Chondrocyte (in vitro differentiated cells): ENCODE data around the gene FN3KRP. TPM values are rescaled to one million over a fixed set of nuclear protein-coding genes. Genes with fewer than 3 reads are reported as not detected.

Source experiments
- DNase-seq: peaks from one replicate; pipeline ENCODE4 v3.0.0; 2021; ENCODE audit warnings: mixed read lengths, low spot score
- H3K27ac Mint-ChIP-seq: one replicate; pipeline ENCODE4 v1.8.0; 2021; ENCODE audit warnings: mild to moderate bottlenecking, moderate library complexity, mixed read lengths; ENCODE audit not compliant: unreplicated experiment
- H3K27me3 Mint-ChIP-seq: 2 replicates; pipeline ENCODE4 v1.8.0; 2021; ENCODE audit warnings: low read depth, mixed read lengths
- H3K36me3 Mint-ChIP-seq: 2 replicates; pipeline ENCODE4 v1.8.0; 2021; ENCODE audit warnings: low read depth, mixed read lengths
- H3K4me1 Mint-ChIP-seq: 2 replicates; pipeline ENCODE4 v1.8.0; 2021; ENCODE audit warnings: low read depth, mild to moderate bottlenecking, mixed read lengths
- H3K4me3 Mint-ChIP-seq: one replicate; pipeline ENCODE4 v1.8.0; 2021; ENCODE audit warnings: mild to moderate bottlenecking, moderate library complexity, mixed read lengths; ENCODE audit not compliant: unreplicated experiment
- H3K9me3 Mint-ChIP-seq: 2 replicates; pipeline ENCODE4 v1.8.0; 2021; ENCODE audit warnings: low read depth, mixed read lengths
- total RNA-seq: library from RNA; stranded (reverse); gene quantifications from 3 replicates; pipeline ENCODE4 v1.2.1, GENCODE V29; 2021
- TF ChIP-seq, protein P1 (sequence below): fragments of 200-600 bp; sonication (generic); IDR thresholded peaks from 2 replicates; pipeline ENCODE4 v1.5.0; 2021; ENCODE audit warnings: antibody characterized with exemption, mild to moderate bottlenecking, moderate library complexity

FN3KRP gene
- total RNA-seq, 1 donor from 2014 or later, result 23.3 TPM

GRCh38 chr17:82690786-82691489 lies 25.6 kb upstream of the FN3KRP start:
- Mint-ChIP-seq H3K4me1 (peaks cover 7% of the 10 kb centered on the region), H3K36me3 (peaks cover 15% of the 10 kb centered on the region), H3K4me3 (no peak overlapping the region), H3K9me3 (peaks cover 11% of the 10 kb centered on the region), H3K27ac (no peak overlapping the region), H3K27me3 (no peaks in the 10 kb centered on the region)
- TF ChIP-seq, protein P1, sequence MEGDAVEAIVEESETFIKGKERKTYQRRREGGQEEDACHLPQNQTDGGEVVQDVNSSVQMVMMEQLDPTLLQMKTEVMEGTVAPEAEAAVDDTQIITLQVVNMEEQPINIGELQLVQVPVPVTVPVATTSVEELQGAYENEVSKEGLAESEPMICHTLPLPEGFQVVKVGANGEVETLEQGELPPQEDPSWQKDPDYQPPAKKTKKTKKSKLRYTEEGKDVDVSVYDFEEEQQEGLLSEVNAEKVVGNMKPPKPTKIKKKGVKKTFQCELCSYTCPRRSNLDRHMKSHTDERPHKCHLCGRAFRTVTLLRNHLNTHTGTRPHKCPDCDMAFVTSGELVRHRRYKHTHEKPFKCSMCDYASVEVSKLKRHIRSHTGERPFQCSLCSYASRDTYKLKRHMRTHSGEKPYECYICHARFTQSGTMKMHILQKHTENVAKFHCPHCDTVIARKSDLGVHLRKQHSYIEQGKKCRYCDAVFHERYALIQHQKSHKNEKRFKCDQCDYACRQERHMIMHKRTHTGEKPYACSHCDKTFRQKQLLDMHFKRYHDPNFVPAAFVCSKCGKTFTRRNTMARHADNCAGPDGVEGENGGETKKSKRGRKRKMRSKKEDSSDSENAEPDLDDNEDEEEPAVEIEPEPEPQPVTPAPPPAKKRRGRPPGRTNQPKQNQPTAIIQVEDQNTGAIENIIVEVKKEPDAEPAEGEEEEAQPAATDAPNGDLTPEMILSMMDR, result no peak
- DNase-seq, result peak; percentile 67

GRCh38 chr17:82691714-82692113 lies 24.8 kb upstream of the FN3KRP start:
- H3K4me1 Mint-ChIP-seq, result peaks cover 8% of the 10 kb centered on the region
- peaks cover 15% of the 10 kb centered on the region for H3K36me3 Mint-ChIP-seq
- H3K27me3 Mint-ChIP-seq, result no peaks in the 10 kb centered on the region
- peak; percentile 53 for DNase-seq
- TF ChIP-seq, protein P1, result no peak
- peaks cover 11% of the 10 kb centered on the region for H3K9me3 Mint-ChIP-seq
- H3K4me3 Mint-ChIP-seq, result no peak overlapping the region
- no peak overlapping the region for H3K27ac Mint-ChIP-seq

- H3K27ac Mint-ChIP-seq, result no peak overlapping the region
These were observed 24.2 kb upstream of the FN3KRP start for GRCh38 chr17:82692268-82692667.

GRCh38 chr17:82693168-82693867 lies 23.2 kb upstream of the FN3KRP start:
- H3K4me1 Mint-ChIP-seq, result peaks cover 9% of the 10 kb centered on the region
- peaks cover 11% of the 10 kb centered on the region for H3K9me3 Mint-ChIP-seq
- H3K36me3 Mint-ChIP-seq, result peaks cover 15% of the 10 kb centered on the region
- H3K27ac Mint-ChIP-seq, result no peak overlapping the region
- H3K4me3 Mint-ChIP-seq, result no peak overlapping the region
- DNase-seq, result peak; percentile 37
- TF ChIP-seq, protein P1, result no peak
- no peaks in the 10 kb centered on the region for H3K27me3 Mint-ChIP-seq

More at GRCh38 chr17:82692268-82692667, 24.2 kb upstream of the FN3KRP start:
- H3K4me3 Mint-ChIP-seq, result no peak overlapping the region
- peaks cover 11% of the 10 kb centered on the region for H3K9me3 Mint-ChIP-seq
- no peaks in the 10 kb centered on the region for H3K27me3 Mint-ChIP-seq
- TF ChIP-seq, protein P1, result no peak
- H3K4me1 Mint-ChIP-seq, result peaks cover 9% of the 10 kb centered on the region
- peak; percentile 72 for DNase-seq
- H3K36me3 Mint-ChIP-seq, result peaks cover 15% of the 10 kb centered on the region

DNA sequence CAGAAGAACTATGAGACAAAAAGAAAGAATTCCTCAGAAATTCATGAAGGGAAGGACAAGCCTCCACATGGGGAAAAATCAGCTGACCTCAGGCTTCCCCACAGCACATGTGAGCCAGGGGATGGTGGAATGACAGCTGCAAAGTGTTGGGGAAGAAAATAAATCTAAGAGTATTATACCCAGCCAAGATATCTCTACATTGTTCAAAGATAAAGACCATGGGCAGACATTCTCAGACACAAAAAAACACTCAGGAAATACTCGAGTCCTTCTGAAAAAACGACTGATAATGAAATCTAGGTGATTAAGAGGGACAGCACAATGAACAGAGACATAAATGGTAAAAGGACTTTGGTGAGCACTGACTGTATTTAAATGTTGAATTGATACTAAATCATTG lies 21.9 kb upstream of the FN3KRP start:
- H3K4me1 Mint-ChIP-seq, result peaks cover 14% of the 10 kb centered on the region
- H3K27me3 Mint-ChIP-seq, result no peaks in the 10 kb centered on the region
- TF ChIP-seq, protein P1, result no peak
- no peak overlapping the region for H3K4me3 Mint-ChIP-seq
- H3K9me3 Mint-ChIP-seq, result peaks cover 11% of the 10 kb centered on the region
- DNase-seq, result no peak
- H3K36me3 Mint-ChIP-seq, result peaks cover 15% of the 10 kb centered on the region
- H3K27ac Mint-ChIP-seq, result no peak overlapping the region
